ENCODE measurements around the gene MACROD1. TPM values are rescaled to one million over a fixed set of nuclear protein-coding genes. Genes with fewer than 3 reads are reported as not detected.
"Not testable (repeated sequence)": the region's sequence is repeated elsewhere in the genome, so short reads cannot be mapped to it uniquely, and the experiment has no call there.

Gene MACROD1
- total RNA-seq, 1 donor from 2014 or later, result 61.4 TPM

DNA sequence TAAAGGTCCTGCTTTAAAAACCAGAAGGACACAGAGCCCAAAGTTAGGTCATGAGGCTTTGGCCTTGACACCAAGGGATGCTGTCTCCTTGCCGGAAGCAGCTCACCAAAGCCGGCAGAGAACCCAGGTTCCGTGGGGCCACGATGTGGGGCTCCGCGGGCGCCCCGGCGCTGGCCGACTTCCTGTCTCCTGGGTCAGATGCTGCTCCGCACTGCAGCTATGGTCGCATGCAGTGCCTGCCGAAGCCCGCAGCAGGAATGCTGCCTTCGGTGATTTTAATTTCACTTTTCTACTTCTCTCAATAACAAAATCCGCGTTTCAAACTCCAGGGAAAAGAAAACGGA, 180.1 kb downstream of the MACROD1 start:
- peak overlapping the region; percentile 73 to 95 for H3K4me3 ChIP-seq
- peaks cover 0 to 2% of the 10 kb centered on the region in 2 donors for H3K36me3 ChIP-seq
- TF ChIP-seq POLR2A (IDR thresholded peaks at IDR 0.05), result no peak
- peak overlapping the region; percentile 82 for H3K27ac ChIP-seq
- no peaks in the 10 kb centered on the region for H3K27me3 ChIP-seq
- no peak for DNase-seq (ENCODE audit: extremely low spot score in 2 of 2)
- intact Hi-C loops (cut with DNase I), result no loop called here
- H3K9me3 ChIP-seq, result no peaks in the 10 kb centered on the region
- peaks cover 26% of the 10 kb centered on the region for H3K4me1 ChIP-seq

DNA sequence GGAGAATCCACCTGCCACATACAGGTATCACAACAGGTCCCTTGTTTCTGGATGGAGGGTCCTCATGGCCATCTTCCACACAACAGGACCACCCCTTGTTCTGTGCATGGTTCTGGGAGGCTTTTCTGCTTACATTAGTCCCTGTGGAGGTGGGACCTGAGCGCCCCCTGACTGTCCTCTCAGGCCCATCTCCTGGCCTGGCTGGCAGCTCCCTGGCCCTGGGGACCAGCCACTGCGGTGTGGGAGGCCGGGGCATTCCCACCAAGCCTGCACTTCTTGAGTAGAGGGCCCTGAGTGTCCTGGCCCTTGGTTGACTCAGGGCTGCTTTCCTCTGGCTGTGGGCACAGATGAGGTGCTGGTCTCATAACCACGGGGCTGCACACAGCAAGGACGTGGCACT, 186.5 kb downstream of the MACROD1 start:
- H3K4me1 ChIP-seq, result peaks cover 37% of the 10 kb centered on the region
- H3K9me3 ChIP-seq, result no peaks in the 10 kb centered on the region
- H3K36me3 ChIP-seq, result peaks cover 0 to 5% of the 10 kb centered on the region in 2 donors
- no peak overlapping the region for H3K4me3 ChIP-seq
- TF ChIP-seq POLR2AphosphoS5 (IDR thresholded peaks at IDR 0.05; ENCODE audit: insufficient read depth in 1 of 2, low read depth in 1 of 2) (no peak), POLR2A (IDR thresholded peaks at IDR 0.05) (no peak)
- TF ChIP-seq, protein P1, sequence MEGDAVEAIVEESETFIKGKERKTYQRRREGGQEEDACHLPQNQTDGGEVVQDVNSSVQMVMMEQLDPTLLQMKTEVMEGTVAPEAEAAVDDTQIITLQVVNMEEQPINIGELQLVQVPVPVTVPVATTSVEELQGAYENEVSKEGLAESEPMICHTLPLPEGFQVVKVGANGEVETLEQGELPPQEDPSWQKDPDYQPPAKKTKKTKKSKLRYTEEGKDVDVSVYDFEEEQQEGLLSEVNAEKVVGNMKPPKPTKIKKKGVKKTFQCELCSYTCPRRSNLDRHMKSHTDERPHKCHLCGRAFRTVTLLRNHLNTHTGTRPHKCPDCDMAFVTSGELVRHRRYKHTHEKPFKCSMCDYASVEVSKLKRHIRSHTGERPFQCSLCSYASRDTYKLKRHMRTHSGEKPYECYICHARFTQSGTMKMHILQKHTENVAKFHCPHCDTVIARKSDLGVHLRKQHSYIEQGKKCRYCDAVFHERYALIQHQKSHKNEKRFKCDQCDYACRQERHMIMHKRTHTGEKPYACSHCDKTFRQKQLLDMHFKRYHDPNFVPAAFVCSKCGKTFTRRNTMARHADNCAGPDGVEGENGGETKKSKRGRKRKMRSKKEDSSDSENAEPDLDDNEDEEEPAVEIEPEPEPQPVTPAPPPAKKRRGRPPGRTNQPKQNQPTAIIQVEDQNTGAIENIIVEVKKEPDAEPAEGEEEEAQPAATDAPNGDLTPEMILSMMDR (IDR thresholded peaks at IDR 0.05), result no peak
- DNase-seq (ENCODE audit: extremely low spot score in 2 of 2), result no peak
- H3K27me3 ChIP-seq, result no peaks in the 10 kb centered on the region
- intact Hi-C loops (cut with DNase I), result no loop called here
- H3K27ac ChIP-seq, result no peak overlapping the region

DNA sequence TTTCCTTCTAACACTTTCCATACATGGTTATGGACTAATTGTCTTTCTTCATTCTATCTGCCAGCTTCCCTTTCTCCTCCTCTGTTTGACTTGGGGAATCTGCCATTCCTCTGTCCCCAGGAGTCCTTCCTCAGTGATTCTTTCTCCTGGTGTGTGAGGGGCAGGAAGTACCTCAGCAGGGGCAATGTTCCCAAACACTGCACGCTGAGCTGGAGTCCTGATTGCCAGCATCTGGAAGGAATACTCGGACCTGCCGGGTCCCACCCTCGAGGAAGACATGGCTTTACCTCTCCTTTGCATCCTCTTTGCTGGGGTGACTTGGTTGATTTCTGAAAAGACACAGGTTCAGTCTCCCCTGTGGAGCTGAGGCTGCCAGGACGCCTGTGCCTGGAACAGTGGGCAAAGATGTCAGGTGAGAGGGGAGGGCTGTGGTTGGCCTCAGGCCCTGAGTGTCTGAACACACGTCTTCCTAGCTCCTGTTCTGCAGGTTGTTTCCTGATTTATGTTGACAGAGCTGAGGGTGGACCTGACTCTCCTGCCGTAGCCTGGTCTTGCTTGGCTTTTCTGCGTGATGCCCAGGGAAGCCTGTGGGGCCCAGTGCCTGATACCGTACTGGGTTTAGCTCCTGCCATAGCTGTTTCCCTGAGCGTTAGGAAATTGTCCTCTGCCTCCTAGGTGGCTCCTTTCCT, 187.2 kb downstream of the MACROD1 start:
- H3K4me1 ChIP-seq, result peaks cover 37% of the 10 kb centered on the region
- no peak for DNase-seq (ENCODE audit: extremely low spot score in 2 of 2)
- H3K27ac ChIP-seq, result no peak overlapping the region
- H3K9me3 ChIP-seq, result no peaks in the 10 kb centered on the region
- no peaks in the 10 kb centered on the region for H3K27me3 ChIP-seq
- no peak overlapping the region for H3K4me3 ChIP-seq
- TF ChIP-seq POLR2AphosphoS5 (IDR thresholded peaks at IDR 0.05; ENCODE audit: insufficient read depth in 1 of 2, low read depth in 1 of 2) (no peak), POLR2A (IDR thresholded peaks at IDR 0.05) (no peak)
- TF ChIP-seq, protein P1 (IDR thresholded peaks at IDR 0.05), result no peak
- peaks cover 0 to 5% of the 10 kb centered on the region in 2 donors for H3K36me3 ChIP-seq
- intact Hi-C loops (cut with DNase I), result no loop called here

DNA sequence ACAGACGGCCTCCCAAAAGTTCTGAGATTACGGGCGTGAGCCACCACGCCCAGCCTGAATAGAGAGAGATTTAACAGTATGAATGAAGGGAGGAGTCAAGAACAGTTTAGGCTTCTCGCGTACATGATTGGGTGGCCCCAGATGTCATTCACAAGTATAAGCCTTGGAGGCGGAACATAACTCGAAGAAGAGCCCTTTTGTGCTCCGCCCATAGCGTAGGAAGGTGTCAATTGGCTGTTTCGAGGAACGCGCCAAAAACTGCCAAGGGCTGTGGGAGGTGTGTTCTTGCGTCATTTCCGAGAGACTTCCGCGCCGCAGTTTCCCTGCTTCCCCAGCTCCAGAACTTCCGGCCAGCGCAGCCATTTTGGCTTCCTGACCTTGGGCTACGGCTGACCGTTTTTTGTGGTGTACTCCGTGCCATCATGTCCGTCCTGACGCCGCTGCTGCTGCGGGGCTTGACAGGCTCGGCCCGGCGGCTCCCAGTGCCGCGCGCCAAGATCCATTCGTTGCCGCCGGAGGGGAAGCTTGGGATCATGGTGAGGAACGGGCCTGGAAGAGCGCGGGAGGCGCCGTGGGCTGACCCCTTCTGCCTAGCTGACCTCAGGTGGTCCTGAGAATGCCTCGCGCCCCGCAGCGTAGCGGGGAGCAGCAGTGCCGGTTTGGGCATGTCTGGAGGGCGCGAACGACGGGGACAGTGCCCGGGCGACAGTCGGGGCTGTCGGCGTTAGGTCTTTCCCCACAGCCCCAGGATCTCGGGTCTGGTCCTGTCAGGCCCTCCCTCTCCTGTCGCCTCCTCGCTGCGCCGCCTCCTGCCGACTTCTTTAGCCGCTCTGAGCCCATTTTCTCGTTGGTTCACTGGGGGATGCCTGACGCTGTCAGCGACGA, 191.4 kb downstream of the MACROD1 start, which contains the start of gene COX8A:
TSS of gene COX8A (plus strand) at position 362 of the 885 bp plus-strand sequence. CDS start at position 423, 61 bp downstream.
- intact Hi-C loops (cut with DNase I), result no loop called here
- DNase-seq (ENCODE audit: extremely low spot score in 2 of 2), result peak; percentile 99
- no peaks in the 10 kb centered on the region for H3K9me3 ChIP-seq
- no peaks in the 10 kb centered on the region for H3K27me3 ChIP-seq
- H3K4me3 ChIP-seq, result peak within 1 kb of the TSS; percentile 77 to 99
- TF ChIP-seq POLR2AphosphoS5 (IDR thresholded peaks at IDR 0.05; ENCODE audit: insufficient read depth in 1 of 2, low read depth in 1 of 2) (peak; percentile 94 to 98), POLR2A (IDR thresholded peaks at IDR 0.05) (peak in 1 of 2 donors; percentile 53)
- TF ChIP-seq, protein P1 (IDR thresholded peaks at IDR 0.05), result no peak
- peak within 1 kb of the TSS; percentile 85 for H3K27ac ChIP-seq
- H3K4me1 ChIP-seq, result peaks cover 36% of the 10 kb centered on the region
- peaks cover 0 to 5% of the 10 kb centered on the region in 2 donors for H3K36me3 ChIP-seq

DNA sequence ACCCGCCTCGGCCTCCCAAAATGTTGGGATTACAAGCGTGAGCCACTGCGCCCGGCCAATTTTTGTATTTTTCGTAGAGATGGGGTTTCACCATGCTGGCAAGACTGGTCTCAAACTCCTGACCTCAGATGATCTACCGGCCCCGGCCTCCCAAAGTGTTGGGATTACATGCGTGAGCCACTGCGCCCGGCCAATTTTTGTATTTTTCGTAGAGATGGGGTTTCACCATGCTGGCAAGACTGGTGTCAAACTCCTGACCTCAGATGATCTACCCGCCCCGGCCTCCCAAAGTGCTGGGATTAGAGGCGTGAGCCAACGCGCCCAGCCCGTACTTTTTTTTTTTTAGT, 192.0 kb downstream of the MACROD1 start:
- Histone ChIP-seq H3K4me3 (peak overlapping the region in 1 of 2 donors; percentile 77), H3K4me1 (peaks cover 30% of the 10 kb centered on the region)
- DNase-seq (ENCODE audit: extremely low spot score in 2 of 2); H3K27ac ChIP-seq; intact Hi-C loops (cut with DNase I); H3K27me3 ChIP-seq; H3K9me3 ChIP-seq; H3K36me3 ChIP-seq: not testable (repeated sequence)

DNA sequence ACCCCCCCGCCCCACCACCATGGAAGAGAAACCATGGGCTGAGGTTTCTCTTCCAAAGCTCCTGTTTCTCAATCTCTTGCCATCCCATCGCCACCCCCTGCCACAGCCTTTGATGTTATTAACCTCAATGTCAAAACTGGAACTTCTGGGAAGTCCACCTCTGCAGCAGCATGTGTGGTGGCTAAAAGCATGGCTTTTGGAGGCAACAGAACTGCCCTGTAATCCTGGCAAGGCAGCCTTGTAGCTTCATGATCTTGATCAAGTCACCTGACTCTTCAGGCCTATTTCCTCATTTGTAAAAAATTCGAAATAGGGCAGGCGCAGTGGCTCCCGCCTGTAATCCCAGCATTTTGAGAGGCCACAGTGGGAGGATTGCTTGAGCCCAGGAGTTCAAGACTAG, 195.0 kb downstream of the MACROD1 start:
- Histone ChIP-seq H3K9me3 (no peaks in the 10 kb centered on the region), H3K4me3 (no peak overlapping the region), H3K27me3 (no peaks in the 10 kb centered on the region), H3K36me3 (no peaks in the 10 kb centered on the region), H3K27ac (no peak overlapping the region), H3K4me1 (peaks cover 9% of the 10 kb centered on the region)
- DNase-seq (ENCODE audit: extremely low spot score in 2 of 2), result no peak
- no peak for TF ChIP-seq POLR2AphosphoS5 (IDR thresholded peaks at IDR 0.05; ENCODE audit: insufficient read depth in 1 of 2, low read depth in 1 of 2)
- TF ChIP-seq, protein P1 (IDR thresholded peaks at IDR 0.05), result no peak
- TF ChIP-seq POLR2A (IDR thresholded peaks at IDR 0.05), result no peak
- intact Hi-C loops (cut with DNase I), result no loop called here
